H1 (cell line): ENCODE measurements around the gene ECI2. TPM values are rescaled to one million over a fixed set of nuclear protein-coding genes. Genes with fewer than 3 reads are reported as not detected.

Experiments
- CTCF ChIA-PET: fragments of 300-600 bp; sonication (Branson Sonifier 250); formaldehyde crosslinking; loops from one replicate; lab custom pipeline; 2021; ENCODE audit not compliant: partially characterized antibody; lab: Charles Lee
- POLR2A ChIA-PET: fragments of 300-600 bp; sonication (Branson Sonifier 250); formaldehyde crosslinking; loops from one replicate; lab custom pipeline; 2021; ENCODE audit warnings: inconsistent platforms; ENCODE audit not compliant: partially characterized antibody; lab: Charles Lee
- DNase-seq, 2 experiments: peaks; one replicate each; pipeline versions ENCODE4 v3.0.0 to v3.0.0-alpha.2; 2010 to 2022; ENCODE audit warnings: low spot score in 2 of 2, low read depth in 1 of 2, mixed read lengths in 1 of 2
- FAIRE-seq: peaks from 2 replicates; lab custom pipeline; 2011; peaks lifted over from hg19 to GRCh38; lab: Jason Lieb, UNC
- H2AFZ ChIP-seq: 2 replicates; pipeline ENCODE4 v1.8.1; 2012; ENCODE audit warnings: low read length, inconsistent platforms
- H2AK5ac ChIP-seq: 2 replicates; pipeline ENCODE4 v1.6.1; 2013; ENCODE audit warnings: low read depth, low read length
- H2BK120ac ChIP-seq: replicated peaks from 2 replicates; pipeline ENCODE3; 2013; ENCODE audit warnings: low read depth, low read length, inconsistent platforms
- H2BK12ac ChIP-seq: 2 replicates; pipeline ENCODE4 v1.6.1; 2013; ENCODE audit warnings: low read depth, low read length
- H2BK15ac ChIP-seq: 2 replicates; pipeline ENCODE4 v1.6.1; 2013; ENCODE audit warnings: low read length
- H2BK20ac ChIP-seq: 2 replicates; pipeline ENCODE4 v1.6.1; 2013; ENCODE audit warnings: low read length
- H2BK5ac ChIP-seq: 2 replicates; pipeline ENCODE4 v1.6.1; 2013; ENCODE audit warnings: low read depth, low read length
- H3K14ac ChIP-seq: 2 replicates; pipeline ENCODE4 v1.6.1; 2013; ENCODE audit warnings: inconsistent platforms; ENCODE audit not compliant: insufficient read length
- H3K18ac ChIP-seq: 2 replicates; pipeline ENCODE4 v1.6.1; 2013; ENCODE audit warnings: low read length; ENCODE audit errors: extremely low read depth
- H3K23ac ChIP-seq: 2 replicates; pipeline ENCODE4 v1.6.1; 2013; ENCODE audit warnings: inconsistent platforms; ENCODE audit not compliant: insufficient read length
- H3K23me2 ChIP-seq: 2 replicates; pipeline ENCODE4 v1.6.1; 2013; ENCODE audit warnings: low read depth, low read length
- H3K27ac ChIP-seq: 2 replicates; pipeline ENCODE4 v1.6.1; 2011; ENCODE audit warnings: low read depth, low read length, inconsistent platforms
- H3K27me3 ChIP-seq, 4 experiments: replicated peaks in 1 of 4; 1 replicate in 1 of 4; 2 replicates in 3 of 4; pipeline versions ENCODE4 v1.6.1 to v1.8.1; 2011 to 2013; ENCODE audit warnings: low read length in 3 of 4, mild to moderate bottlenecking in 3 of 4, inconsistent platforms in 2 of 4, mixed read lengths in 2 of 4, moderate library complexity in 1 of 4; ENCODE audit not compliant: control insufficient read depth in 3 of 4, insufficient read depth in 3 of 4; ENCODE audit errors: extremely low read depth in 1 of 4
- H3K36me3 ChIP-seq, 4 experiments: 2 replicates each; pipeline versions ENCODE4 v1.6.1 to v1.8.1; 2011 to 2013; ENCODE audit warnings: mild to moderate bottlenecking in 4 of 4, low read length in 3 of 4, moderate library complexity in 2 of 4, control low read depth in 1 of 4, inconsistent platforms in 1 of 4; ENCODE audit not compliant: insufficient read depth in 4 of 4, control insufficient read depth in 2 of 4
- H3K4ac ChIP-seq: replicated peaks from 2 replicates; pipeline ENCODE3; 2013; ENCODE audit warnings: low read length, low read depth, mixed read lengths, inconsistent platforms; ENCODE audit not compliant: insufficient read length
- H3K4me1 ChIP-seq, 4 experiments: replicated peaks in 1 of 4; 1 replicate in 1 of 4; 2 replicates in 3 of 4; pipeline versions ENCODE4 v1.6.1 to v1.8.1; 2011 to 2013; ENCODE audit warnings: low read length in 3 of 4, inconsistent platforms in 2 of 4, mixed read lengths in 1 of 4; ENCODE audit not compliant: insufficient read depth in 4 of 4, control insufficient read depth in 3 of 4
- H3K4me2 ChIP-seq, 2 experiments: 2 replicates each; pipeline versions ENCODE4 v1.6.1 to v1.8.1; 2011 to 2013; ENCODE audit warnings: low read depth in 2 of 2, low read length in 2 of 2, control low read depth in 1 of 2, inconsistent platforms in 1 of 2, mild to moderate bottlenecking in 1 of 2; ENCODE audit not compliant: insufficient read depth in 1 of 2
- H3K4me3 ChIP-seq, 4 experiments: fragments of 200-600, 300-600 bp in 1 of 4; sonication (generic), shearing (Covaris generic), sonication (Bioruptor Twin) in 1 of 4; 2 replicates each; pipeline versions ENCODE4 v1.5.1 to v1.8.1; 2011 to 2016; ENCODE audit warnings: low read length in 4 of 4, low read depth in 3 of 4, control low read depth in 2 of 4, inconsistent platforms in 2 of 4, mild to moderate bottlenecking in 2 of 4, mixed read lengths in 1 of 4, moderate library complexity in 1 of 4; ENCODE audit not compliant: insufficient read depth in 2 of 4; ENCODE audit errors: extremely low read depth in 1 of 4
- H3K56ac ChIP-seq: replicated peaks from 2 replicates; pipeline ENCODE3; 2013; ENCODE audit warnings: low read depth, mild to moderate bottlenecking, mixed read lengths, low read length, inconsistent platforms; ENCODE audit not compliant: insufficient read length
- H3K79me1 ChIP-seq: 2 replicates; pipeline ENCODE4 v1.6.1; 2013; ENCODE audit warnings: low read depth, low read length, control low read depth
- H3K79me2 ChIP-seq, 2 experiments: 2 replicates each; pipeline versions ENCODE4 v1.6.1 to v1.8.1; 2012 to 2013; ENCODE audit warnings: low read length in 2 of 2, mild to moderate bottlenecking in 2 of 2, inconsistent platforms in 1 of 2; ENCODE audit not compliant: insufficient read depth in 2 of 2, control insufficient read depth in 1 of 2
- H3K9ac ChIP-seq, 4 experiments: replicated peaks in 1 of 4; 1 replicate in 1 of 4; 2 replicates in 3 of 4; pipeline versions ENCODE4 v1.6.1 to v1.8.1; 2011 to 2013; ENCODE audit warnings: low read depth in 3 of 4, low read length in 3 of 4, control low read depth in 2 of 4, mild to moderate bottlenecking in 2 of 4, moderate library complexity in 2 of 4, inconsistent platforms in 1 of 4; ENCODE audit errors: extremely low read depth in 1 of 4
- H3K9me3 ChIP-seq, 2 experiments: 2 replicates each; pipeline versions ENCODE4 v1.6.1 to v1.8.1; 2012 to 2013; ENCODE audit warnings: mild to moderate bottlenecking in 2 of 2, moderate library complexity in 2 of 2, control low read depth in 1 of 2, inconsistent platforms in 1 of 2, low read depth in 1 of 2, low read length in 1 of 2, mixed read lengths in 1 of 2; ENCODE audit not compliant: insufficient read depth in 2 of 2
- H4K20me1 ChIP-seq, 2 experiments: replicated peaks in 1 of 2; 2 replicates each; pipeline versions ENCODE3 to v1.8.1; 2011 to 2013; ENCODE audit warnings: inconsistent platforms in 2 of 2, low read length in 2 of 2, mild to moderate bottlenecking in 1 of 2; ENCODE audit not compliant: insufficient read depth in 2 of 2, control insufficient read depth in 1 of 2
- H4K5ac ChIP-seq: 2 replicates; pipeline ENCODE4 v1.6.1; 2013; ENCODE audit warnings: low read length, low read depth, mixed read lengths, inconsistent platforms; ENCODE audit not compliant: insufficient read length
- H4K8ac ChIP-seq: 2 replicates; pipeline ENCODE4 v1.8.0; 2013; ENCODE audit warnings: mild to moderate bottlenecking, moderate library complexity, low read length, inconsistent platforms; ENCODE audit not compliant: insufficient read depth; ENCODE audit errors: extremely low read depth
- H4K91ac ChIP-seq: replicated peaks from 2 replicates; pipeline ENCODE3; 2013; ENCODE audit warnings: low read length, mixed read lengths, inconsistent platforms; ENCODE audit not compliant: insufficient read length
- CTBP2 ChIP-seq: IDR thresholded peaks from 2 replicates; pipeline ENCODE4 v1.7.0; 2011; ENCODE audit warnings: borderline replicate concordance, mild to moderate bottlenecking, moderate library complexity, mixed read lengths, low read length; ENCODE audit not compliant: insufficient read depth, insufficient read length
- HDAC2 ChIP-seq, 2 experiments: fragments of 300-600 bp in 1 of 2; sonication (generic) in 1 of 2; IDR thresholded peaks; 2 replicates each; pipeline ENCODE4 v1.6.1; 2011 to 2012; ENCODE audit warnings: low read depth in 2 of 2, low read length in 2 of 2, mild to moderate bottlenecking in 2 of 2, moderate library complexity in 2 of 2, borderline replicate concordance in 1 of 2, inconsistent platforms in 1 of 2
- JUND ChIP-seq: IDR thresholded peaks from 2 replicates; pipeline ENCODE4 v1.6.1; 2011; ENCODE audit warnings: mild to moderate bottlenecking, improper control_type of control experiment, low read length
- KDM1A ChIP-seq: fragments of 200-600, 300-600 bp; sonication (generic); IDR thresholded peaks from 2 replicates; pipeline ENCODE4 v1.7.1; 2016; ENCODE audit warnings: mild to moderate bottlenecking, low read length, borderline replicate concordance
- RFX5 ChIP-seq: IDR thresholded peaks from 2 replicates; pipeline ENCODE4 v1.6.1; 2011; ENCODE audit warnings: low read depth, low read length, improper control_type of control experiment, borderline replicate concordance
- RNF2 ChIP-seq: fragments of 200-900, 300-1000 bp; sonication (generic); IDR thresholded peaks from 2 replicates; pipeline ENCODE4 v1.7.1; 2016; ENCODE audit warnings: borderline replicate concordance, low read depth, mild to moderate bottlenecking, antibody characterized with exemption, low read length; ENCODE audit not compliant: poor library complexity, severe bottlenecking; ENCODE audit errors: missing control alignments
- SP2 ChIP-seq: IDR thresholded peaks from 2 replicates; pipeline ENCODE4 v1.6.1; 2012; ENCODE audit warnings: mild to moderate bottlenecking, low read length, inconsistent platforms
- WGBS, 2 experiments: shearing (Covaris generic) in 1 of 2; methylation state at CpG; one replicate each; pipeline versions ENCODE4 v1.1.6 to v1.1.7; 2013 to 2015; ENCODE audit warnings: low lambda C conversion rate in 2 of 2, mixed read lengths in 2 of 2, inconsistent platforms in 1 of 2, low coverage in 1 of 2, missing lambda C conversion rate in 1 of 2; ENCODE audit not compliant: insufficient replicate concordance in 2 of 2, insufficient coverage in 1 of 2, insufficient read length in 1 of 2; ENCODE audit errors: extremely low coverage in 1 of 2, missing lambda C conversion rate in 1 of 2; 5-methylcytosine and 5-hydroxymethylcytosine counted together
- polyA plus RNA-seq, 7 experiments: library from polyadenylated mRNA; depleted of rRNA in 3 of 7; stranded (reverse) in 5 of 7; unstranded in 2 of 7; fragments of >200 nt in 5 of 7; fragments of 200-250 nt in 2 of 7; gene quantifications; 1 replicate in 5 of 7; 2 replicates in 1 of 7; 4 replicates in 1 of 7; pipeline versions ENCODE4 v1.2.1 to v1.2.3, GENCODE V29; 2011 to 2013; ENCODE audit warnings: missing spikeins in 2 of 7, mixed read lengths in 2 of 7
- total RNA-seq: library from RNA; stranded (reverse); fragmentation: NEBNext Ultra II Directional; extraction: Animal tissue kit (Norgen Biotek cat#: 25700); gene quantifications from 2 replicates; pipeline ENCODE4 v1.2.1, GENCODE V29; 2021

ECI2 gene
- total and polyA plus RNA-seq, 2 of the 8 experiments (the other 6 are each of a cell fraction or from before 2014, with no cell fraction given), result 40.4 to 70.8 TPM

GRCh38 chr6:4074478-4075235, 60.7 kb downstream of the ECI2 start:
- peaks cover 0 to 7% (median 4%) of the 10 kb centered on the region in 4 experiments; a peak in 3 of 7 replicates for H3K4me1 ChIP-seq
- H2BK20ac ChIP-seq, result no peak overlapping the region
- FAIRE-seq (no peak), DNase-seq (no peak)
- H2BK5ac ChIP-seq, result no peak overlapping the region
- no peak overlapping the region for H3K4ac ChIP-seq
- H3K23me2 ChIP-seq, result no peaks in the 10 kb centered on the region; the same call in 1 of the 2 replicates
- H2AK5ac ChIP-seq, result no peak overlapping the region
- no peak overlapping the region for H3K4me2 ChIP-seq
- H3K27me3 ChIP-seq, result peaks cover 0 to 3% (median 0%) of the 10 kb centered on the region in 4 experiments; a peak in 1 of 7 replicates
- POLR2A ChIA-PET, result no interaction called here
- 90% methylated on average over 6 of the region's 6 CpGs; no CpG with 5 or more reads in 1 of the 2 experiments for WGBS, 2 experiments
- H3K18ac ChIP-seq, result no peak overlapping the region
- H2AFZ ChIP-seq, result no peak overlapping the region
- no peak overlapping the region for H3K27ac ChIP-seq
- H3K23ac ChIP-seq, result no peak overlapping the region
- H2BK12ac ChIP-seq, result no peak overlapping the region
- no peak overlapping the region for H4K8ac ChIP-seq
- no peaks in the 10 kb centered on the region for H3K79me2 ChIP-seq
- H4K91ac ChIP-seq, result no peak overlapping the region
- CTCF ChIA-PET, result no interaction called here
- no peaks in the 10 kb centered on the region for H3K79me1 ChIP-seq
- no peaks in the 10 kb centered on the region for H3K9me3 ChIP-seq
- H3K14ac ChIP-seq, result no peak overlapping the region
- H3K9ac ChIP-seq, result no peak overlapping the region
- no peak overlapping the region for H3K4me3 ChIP-seq
- H4K5ac ChIP-seq, result no peak overlapping the region
- H2BK120ac ChIP-seq, result no peak overlapping the region
- H4K20me1 ChIP-seq, result no peaks in the 10 kb centered on the region
- H3K56ac ChIP-seq, result no peak overlapping the region
- H3K36me3 ChIP-seq, result no peaks in the 10 kb centered on the region
- H2BK15ac ChIP-seq, result no peak overlapping the region
- TF ChIP-seq RNF2 (no peak), RFX5 (no peak), HDAC2 (IDR thresholded peaks at IDR 0.05; ENCODE audit: borderline replicate concordance in 1 of 2, low read depth in 2 of 2, low read length in 2 of 2) (no peak), JUND (no peak), KDM1A (no peak), CTBP2 (no peak), SP2 (no peak)
